Heart left ventricle (tissue), 16 donors: ENCODE results near the gene MAPKAP1. TPM values are rescaled to one million over a fixed set of nuclear protein-coding genes. Genes with fewer than 3 reads are reported as not detected.

Experiments
- ATAC-seq, 4 donors: fragments of 200-7000 bp; cut with Tn5 transposase; one replicate each; pipeline ENCODE4 v1.9.1; 2020 to 2022; ENCODE audit warnings: moderate library complexity in 4 of 4, mild to moderate bottlenecking in 3 of 4, moderate number of reproducible peaks in 1 of 4
- DNase-seq, 5 donors: peaks; one replicate each; pipeline ENCODE4 v3.0.0-alpha.2; 2020
- H3K27ac ChIP-seq, 12 donors: fragments of 200-600 bp; sonication (generic) in 4 of 12; one replicate each; pipeline versions ENCODE4 v1.5.0 to v1.8.0; 2016 to 2022; ENCODE audit warnings: mild to moderate bottlenecking in 2 of 12
- H3K27me3 ChIP-seq, 9 donors: fragments of 200-600 bp; sonication (generic) in 2 of 9; one replicate each; pipeline versions ENCODE4 v1.5.1 to v1.8.0; 2016 to 2022; ENCODE audit warnings: mild to moderate bottlenecking in 3 of 9
- H3K36me3 ChIP-seq, 9 donors: fragments of 200-600 bp; sonication (generic) in 2 of 9; one replicate each; pipeline versions ENCODE4 v1.5.0 to v1.8.0; 2018 to 2022; ENCODE audit warnings: mild to moderate bottlenecking in 2 of 9
- H3K4me1 ChIP-seq, 12 donors: fragments of 200-600 bp; sonication (generic) in 4 of 12; one replicate each; pipeline versions ENCODE4 v1.5.0 to v1.8.0; 2016 to 2022; ENCODE audit warnings: mild to moderate bottlenecking in 3 of 12
- H3K4me3 ChIP-seq, 12 donors: fragments of 200-600 bp; sonication (generic) in 4 of 12; one replicate each; pipeline versions ENCODE4 v1.5.0 to v1.8.0; 2017 to 2022; ENCODE audit warnings: mild to moderate bottlenecking in 9 of 12, moderate library complexity in 4 of 12
- H3K9me3 ChIP-seq, 12 donors: fragments of 200-600 bp; sonication (generic) in 4 of 12; one replicate each; pipeline versions ENCODE4 v1.5.0 to v1.8.0; 2016 to 2022; ENCODE audit warnings: mild to moderate bottlenecking in 1 of 12
- CTCF ChIP-seq, 12 donors: fragments of 200-600 bp; sonication (generic) in 4 of 12; IDR thresholded peaks; one replicate each; pipeline versions ENCODE4 v1.5.0 to v1.8.0; 2018 to 2022; ENCODE audit warnings: antibody characterized with exemption in 12 of 12, mild to moderate bottlenecking in 5 of 12
- POLR2A ChIP-seq, 2 donors: fragments of 450-650 bp; IDR thresholded peaks; one replicate each; pipeline ENCODE4 v1.6.1; 2017; ENCODE audit warnings: antibody characterized with exemption in 2 of 2, mild to moderate bottlenecking in 2 of 2, moderate library complexity in 2 of 2
- WGBS, 4 donors: extraction: QIAGEN DNeasy Blood & Tissue Kit in 2 of 4; methylation state at CpG; one replicate each; pipeline versions ENCODE4 v1.1.5 to v1.1.7; 2013 to 2018; 5-methylcytosine and 5-hydroxymethylcytosine counted together
- intact Hi-C, 10 donors: fragments of 100-400 bp; cut with DNase I; formaldehyde crosslinking; loops; one replicate each; pipeline versions ENCODE4 v1.11.1 to v1.14.2; 2022
- polyA plus RNA-seq, 2 donors: library from polyadenylated mRNA; stranded (reverse); fragments of 200-250 nt; gene quantifications; one replicate each; pipeline ENCODE4 v1.2.3, GENCODE V29; 2013
- total RNA-seq, 9 donors: library from RNA; depleted of rRNA in 2 of 9; stranded (reverse); fragments of >200 nt in 2 of 9; fragmentation: NEBNext Ultra II Directional in 3 of 9; extraction: Animal tissue kit (Norgen Biotek cat#: 25700) in 3 of 9; gene quantifications; one replicate each; pipeline versions ENCODE4 v1.1.0 to v1.2.4, GENCODE V29; 2016 to 2023
- donor health status: ischemic (EF 13 %, LVEDD 7.1; RV severe dilation, severe dysfunction).
- donor health status: healthy with polysubstance abuse.
- donor health status: DM: no; HTN: yes; CAD: no.
- donor health status: DM: no; HTN: no; CAD: no.
- donor health status: ischemic (EF 25% LVEDD 6.9; RV normal size, moderate dysfunction).
- donor health status: ischemic (EF 25% LVEDD 5.7; RV mildly dilated, moderate dysfunction).
- donor health status: healthy.
- donor health status: DM: yes; HTN: yes; CAD: no.
- donor health status: ischemic (EF 35%, LVEDD 5.7; RV mildly dilated, moderate dysfunction).
- donor health status: nonischemic (EF 11% LVEDD 7.7; RV severe dilation, severe dysfunction).
- donor health status: DM: yes; HTN: yes; CAD: no.
- donor health status: PGD.
- donor health status: ischemic (EF 29% LVEDD 5.4; RV normal size, mild dysfunction).
- donor health status: nonischemic (EF 23%, LVEDD 6.1; RV moderate dilation, normal function).

Gene MAPKAP1
- total and polyA plus RNA-seq, 11 donors, result 76.2 to 145 (median 124) TPM

DNA sequence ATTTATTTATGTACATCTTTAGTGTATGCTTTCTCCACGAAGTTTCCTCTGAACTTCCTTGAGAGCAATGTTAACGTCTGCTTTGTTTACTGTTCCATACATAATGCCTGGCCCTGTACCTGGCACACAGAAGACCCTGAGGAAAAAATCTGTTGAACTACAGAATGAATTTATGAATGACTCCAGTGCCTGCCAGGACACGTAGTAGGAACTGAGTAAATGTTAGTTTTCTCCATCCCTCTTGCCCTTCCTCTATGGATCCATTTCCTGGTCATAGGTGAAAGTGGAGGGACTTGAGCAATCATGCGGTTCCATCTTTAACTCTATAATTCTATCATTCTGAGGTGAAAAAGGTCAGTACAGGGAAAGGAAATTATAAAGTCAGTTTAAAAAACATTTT is 117.7 kb downstream of the MAPKAP1 start:
- 78 to 83% (median 81%) methylated on average over 4 of the region's 4 CpGs for WGBS, 4 donors
- ATAC-seq (no peak), DNase-seq (no peak)
- Histone ChIP-seq H3K36me3 (peaks cover 0 to 14% (median 4%) of the 10 kb centered on the region in 9 donors), H3K27me3 (no peaks in the 10 kb centered on the region), H3K27ac (no peak overlapping the region), H3K4me1 (peaks cover 0 to 15% (median 0%) of the 10 kb centered on the region in 12 donors), H3K4me3 (no peak overlapping the region), H3K9me3 (no peaks in the 10 kb centered on the region)
- intact Hi-C loops, result no loop called here
- TF ChIP-seq CTCF (IDR thresholded peaks at IDR 0.05) (no peak), POLR2A (IDR thresholded peaks at IDR 0.05) (no peak)

- no peak for DNase-seq
- no peak overlapping the region for H3K27ac ChIP-seq
- H3K9me3 ChIP-seq, result no peaks in the 10 kb centered on the region
- intact Hi-C loops, result no loop called here
- no peaks in the 10 kb centered on the region for H3K27me3 ChIP-seq
- TF ChIP-seq CTCF (IDR thresholded peaks at IDR 0.05) (no peak), POLR2A (IDR thresholded peaks at IDR 0.05) (no peak)
- peaks cover 0 to 20% (median 12%) of the 10 kb centered on the region in 9 donors for H3K36me3 ChIP-seq
- H3K4me1 ChIP-seq, result peaks cover 0 to 4% (median 0%) of the 10 kb centered on the region in 12 donors
- H3K4me3 ChIP-seq, result no peak overlapping the region
- ATAC-seq, result no peak
- WGBS, 4 donors, result 92 to 97% (median 97%) methylated on average over 5 of the region's 5 CpGs
These were observed 119.1 kb downstream of the MAPKAP1 start for GRCh38 chr9:125587819-125588460.

DNA sequence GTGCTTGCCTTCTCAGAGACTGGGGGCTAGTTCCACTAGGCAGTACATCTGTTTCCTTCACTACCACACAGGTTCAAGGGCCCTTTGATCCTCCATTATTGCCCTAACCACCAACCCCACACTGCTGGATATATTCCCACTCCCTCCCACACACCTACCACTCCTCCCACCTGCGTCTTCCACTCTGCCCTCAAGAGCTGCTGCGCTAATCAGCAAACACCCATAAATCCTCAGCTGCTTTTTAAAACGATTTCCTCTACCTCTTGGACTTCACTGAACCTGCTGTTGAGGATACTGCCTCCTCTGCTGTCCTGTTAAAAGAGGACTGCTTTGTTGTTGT is 120.9 kb downstream of the MAPKAP1 start:
- no peak for DNase-seq
- intact Hi-C loops, result no loop called here
- Histone ChIP-seq H3K4me3 (no peak overlapping the region), H3K36me3 (peaks cover 0 to 20% (median 13%) of the 10 kb centered on the region in 9 donors), H3K27ac (no peak overlapping the region), H3K27me3 (no peaks in the 10 kb centered on the region), H3K9me3 (no peaks in the 10 kb centered on the region), H3K4me1 (peaks cover 0 to 4% (median 0%) of the 10 kb centered on the region in 12 donors)
- WGBS, 4 donors, result 73 to 85% (median 80%) methylated on average over 3 of the region's 3 CpGs
- no peak for ATAC-seq
- TF ChIP-seq POLR2A (IDR thresholded peaks at IDR 0.05), result no peak
- no peak for TF ChIP-seq CTCF (IDR thresholded peaks at IDR 0.05)

GRCh38 chr9:125585503-125586171 is 121.4 kb downstream of the MAPKAP1 start:
- Histone ChIP-seq H3K4me3 (no peak overlapping the region), H3K9me3 (no peaks in the 10 kb centered on the region), H3K27ac (no peak overlapping the region), H3K4me1 (peaks cover 0 to 4% (median 0%) of the 10 kb centered on the region in 12 donors), H3K27me3 (no peaks in the 10 kb centered on the region), H3K36me3 (peaks cover 0 to 20% (median 13%) of the 10 kb centered on the region in 9 donors)
- no peak for ATAC-seq
- WGBS, 4 donors, result 96 to 98% (median 97%) methylated on average over 11 of the region's 11 CpGs
- TF ChIP-seq POLR2A (IDR thresholded peaks at IDR 0.05) (no peak), CTCF (IDR thresholded peaks at IDR 0.05) (no peak)
- no peak for DNase-seq
- intact Hi-C loops, result no loop called here
